ENCODE data around the gene POLD2.

POLD2 gene

GRCh38 chr7:44101303-44101965 lies 21.9 kb downstream of the POLD2 start:
- no peak for DNase-seq (ENCODE audit: low read depth)

- DNase-seq (ENCODE audit: low read depth) = peak; percentile 79
Measured at GRCh38 chr7:44100458-44101302, 22.7 kb downstream of the POLD2 start.

GRCh38 chr7:44099669-44100068 lies 23.7 kb downstream of the POLD2 start:
- no peak for DNase-seq (ENCODE audit: low read depth)

- no peak for DNase-seq (ENCODE audit: low read depth)
Measured at GRCh38 chr7:44098092-44099068, 25.0 kb downstream of the POLD2 start.

GRCh38 chr7:44097064-44097932 lies 26.1 kb downstream of the POLD2 start:
- DNase-seq (ENCODE audit: low read depth) = no peak

- DNase-seq (ENCODE audit: low read depth) = no peak
Measured at GRCh38 chr7:44096326-44096881, 26.9 kb downstream of the POLD2 start.

GRCh38 chr7:44095781-44096180 lies 27.6 kb downstream of the POLD2 start:
- DNase-seq (ENCODE audit: low read depth) = no peak

GRCh38 chr7:44094883-44095592 lies 28.3 kb downstream of the POLD2 start:
- no peak for DNase-seq (ENCODE audit: low read depth)

- no peak for DNase-seq (ENCODE audit: low read depth)
Measured at GRCh38 chr7:44094365-44094764, 29.0 kb downstream of the POLD2 start.

- DNase-seq (ENCODE audit: low read depth) = no peak
Measured at GRCh38 chr7:44093102-44093641, 30.2 kb downstream of the POLD2 start.

- peak; percentile 55 for DNase-seq (ENCODE audit: low read depth)
Measured at GRCh38 chr7:44087911-44088838, 35.2 kb downstream of the POLD2 start.

- no peak for DNase-seq (ENCODE audit: low read depth)
Measured at GRCh38 chr7:44086627-44087026, 36.7 kb downstream of the POLD2 start.

GRCh38 chr7:44085546-44085945 lies 37.8 kb downstream of the POLD2 start:
- no peak for DNase-seq (ENCODE audit: low read depth)

GRCh38 chr7:44084701-44085100 lies 38.6 kb downstream of the POLD2 start:
- peak; percentile 55 for DNase-seq (ENCODE audit: low read depth)

GRCh38 chr7:44083796-44084195 lies 39.6 kb downstream of the POLD2 start:
- DNase-seq (ENCODE audit: low read depth) = no peak

- DNase-seq (ENCODE audit: low read depth) = peak; percentile 99
Measured at GRCh38 chr7:44082541-44083207, 40.7 kb downstream of the POLD2 start.

- no peak for DNase-seq (ENCODE audit: low read depth)
Measured at GRCh38 chr7:44081266-44081748, 42.0 kb downstream of the POLD2 start.

GRCh38 chr7:44080686-44081265 lies 42.6 kb downstream of the POLD2 start:
- DNase-seq (ENCODE audit: low read depth) = no peak
